Body of pancreas (tissue), 4 donors: ENCODE results near the gene FOXP1. TPM values are rescaled to one million over a fixed set of nuclear protein-coding genes. Genes with fewer than 3 reads are reported as not detected.

ENCODE experiments used
- ATAC-seq: fragments of 150-250 bp; one replicate; pipeline ENCODE4 v1.9.1; 2016
- DNase-seq, 4 donors: peaks; one replicate each; pipeline ENCODE4 v3.0.0-alpha.2; 2019
- H3K27ac ChIP-seq, 4 donors: fragments of 200-600 bp; sonication (generic); 1 replicate in 3 of 4; 2 replicates in 1 of 4; pipeline versions ENCODE4 v1.5.1 to v1.6.1; 2016 to 2019; ENCODE audit warnings: mild to moderate bottlenecking in 1 of 4, mixed read lengths in 1 of 4, moderate library complexity in 1 of 4
- H3K27me3 ChIP-seq, 2 donors: fragments of 200-600 bp; sonication (generic); one replicate each; pipeline ENCODE4 v1.6.0; 2016; ENCODE audit warnings: mild to moderate bottlenecking in 1 of 2
- H3K36me3 ChIP-seq, 2 donors: fragments of 200-600 bp; sonication (generic); replicated peaks in 1 of 2; 2 replicates each; pipeline ENCODE4 v1.5.1; 2016; ENCODE audit warnings: low read depth in 2 of 2; ENCODE audit not compliant: insufficient read depth in 1 of 2
- H3K4me1 ChIP-seq: fragments of 200-600 bp; sonication (generic); one replicate; pipeline ENCODE4 v1.6.0; 2016
- H3K4me3 ChIP-seq, 2 donors: fragments of 200-600 bp; sonication (generic); 1 replicate in 1 of 2; 2 replicates in 1 of 2; pipeline ENCODE4 v1.5.1; 2016 to 2019
- H3K9me3 ChIP-seq, 3 donors: fragments of 200-600 bp; sonication (generic); 1 replicate in 2 of 3; 2 replicates in 1 of 3; pipeline ENCODE4 v1.5.1; 2016
- POLR2A ChIP-seq, 3 donors: fragments of 450-650 bp; IDR thresholded peaks; one replicate each; pipeline ENCODE4 v1.6.1; 2016; ENCODE audit warnings: antibody characterized with exemption in 3 of 3, mild to moderate bottlenecking in 2 of 3
- WGBS, 2 donors: methylation state at CpG; one replicate each; pipeline ENCODE4 v1.1.5; 2017; 5-methylcytosine and 5-hydroxymethylcytosine counted together
- intact Hi-C: fragments of 100-400 bp; cut with DNase I; formaldehyde crosslinking; loops from one replicate; pipeline ENCODE4 v1.15.1; 2023
- total RNA-seq, 2 donors: library from RNA; depleted of rRNA; stranded (reverse); fragments of >200 nt; gene quantifications; one replicate each; pipeline ENCODE4 v1.1.0, GENCODE V29; 2016
- TF ChIP-seq, protein P1 (sequence below), 7 experiments: fragments of 450-650 bp in 4 of 7; fragments of 200-600 bp in 3 of 7; sonication (generic) in 3 of 7; IDR thresholded peaks; one replicate each; pipeline ENCODE4 v1.5.1; 2016 to 2019; ENCODE audit warnings: antibody characterized with exemption in 7 of 7

Gene FOXP1
- total RNA-seq, 2 donors from 2014 or later: 85.7 to 86.1 TPM

DNA sequence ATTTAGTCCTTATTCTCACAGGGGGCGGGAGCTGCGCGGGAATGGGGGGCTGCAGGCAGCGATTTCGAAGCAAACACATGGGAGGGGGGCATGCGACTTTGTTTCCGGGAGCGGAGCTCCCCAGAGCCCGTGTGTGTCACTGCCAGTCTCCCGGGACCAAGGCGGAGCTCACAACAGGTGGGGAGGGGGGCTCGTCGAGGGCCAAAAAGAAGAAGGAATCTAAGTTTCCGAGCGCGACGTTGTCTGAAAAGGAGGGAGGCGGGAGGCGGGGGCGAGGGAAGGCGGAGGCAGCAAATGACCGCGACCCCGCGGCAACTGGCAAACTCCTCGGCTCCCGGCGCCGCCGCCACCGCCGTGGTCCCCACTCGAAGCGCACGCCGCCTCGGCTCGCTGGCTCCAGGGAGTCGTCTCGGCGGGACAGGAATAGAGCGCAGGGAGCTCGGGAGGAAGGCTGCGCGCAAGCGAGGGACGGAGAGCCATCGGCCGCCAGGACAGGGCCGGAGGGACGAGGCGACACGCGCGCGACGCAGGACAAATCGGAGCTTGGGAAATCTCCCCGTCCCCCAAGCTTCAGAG, 1.4 kb downstream of the FOXP1 start:
- peak; percentile 52 to 70 (median 64) for DNase-seq
- TF ChIP-seq POLR2A (IDR thresholded peaks at IDR 0.05): peak; percentile 10 to 65 (median 60)
- TF ChIP-seq, protein P1, sequence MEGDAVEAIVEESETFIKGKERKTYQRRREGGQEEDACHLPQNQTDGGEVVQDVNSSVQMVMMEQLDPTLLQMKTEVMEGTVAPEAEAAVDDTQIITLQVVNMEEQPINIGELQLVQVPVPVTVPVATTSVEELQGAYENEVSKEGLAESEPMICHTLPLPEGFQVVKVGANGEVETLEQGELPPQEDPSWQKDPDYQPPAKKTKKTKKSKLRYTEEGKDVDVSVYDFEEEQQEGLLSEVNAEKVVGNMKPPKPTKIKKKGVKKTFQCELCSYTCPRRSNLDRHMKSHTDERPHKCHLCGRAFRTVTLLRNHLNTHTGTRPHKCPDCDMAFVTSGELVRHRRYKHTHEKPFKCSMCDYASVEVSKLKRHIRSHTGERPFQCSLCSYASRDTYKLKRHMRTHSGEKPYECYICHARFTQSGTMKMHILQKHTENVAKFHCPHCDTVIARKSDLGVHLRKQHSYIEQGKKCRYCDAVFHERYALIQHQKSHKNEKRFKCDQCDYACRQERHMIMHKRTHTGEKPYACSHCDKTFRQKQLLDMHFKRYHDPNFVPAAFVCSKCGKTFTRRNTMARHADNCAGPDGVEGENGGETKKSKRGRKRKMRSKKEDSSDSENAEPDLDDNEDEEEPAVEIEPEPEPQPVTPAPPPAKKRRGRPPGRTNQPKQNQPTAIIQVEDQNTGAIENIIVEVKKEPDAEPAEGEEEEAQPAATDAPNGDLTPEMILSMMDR (IDR thresholded peaks at IDR 0.05): no peak
- WGBS, 2 donors: 0 to 1% methylated on average over 23 to 57 of the region's 59 CpGs
- Histone ChIP-seq H3K27ac (peak overlapping the region; percentile 89 to 100 (median 97)), H3K9me3 (no peaks in the 10 kb centered on the region), H3K4me1 (peaks cover 56% of the 10 kb centered on the region), H3K36me3 (no peaks in the 10 kb centered on the region), H3K27me3 (no peaks in the 10 kb centered on the region), H3K4me3 (peak overlapping the region; percentile 49 to 60)
- ATAC-seq: peak; percentile 10
- intact Hi-C loops: no loop called here

DNA sequence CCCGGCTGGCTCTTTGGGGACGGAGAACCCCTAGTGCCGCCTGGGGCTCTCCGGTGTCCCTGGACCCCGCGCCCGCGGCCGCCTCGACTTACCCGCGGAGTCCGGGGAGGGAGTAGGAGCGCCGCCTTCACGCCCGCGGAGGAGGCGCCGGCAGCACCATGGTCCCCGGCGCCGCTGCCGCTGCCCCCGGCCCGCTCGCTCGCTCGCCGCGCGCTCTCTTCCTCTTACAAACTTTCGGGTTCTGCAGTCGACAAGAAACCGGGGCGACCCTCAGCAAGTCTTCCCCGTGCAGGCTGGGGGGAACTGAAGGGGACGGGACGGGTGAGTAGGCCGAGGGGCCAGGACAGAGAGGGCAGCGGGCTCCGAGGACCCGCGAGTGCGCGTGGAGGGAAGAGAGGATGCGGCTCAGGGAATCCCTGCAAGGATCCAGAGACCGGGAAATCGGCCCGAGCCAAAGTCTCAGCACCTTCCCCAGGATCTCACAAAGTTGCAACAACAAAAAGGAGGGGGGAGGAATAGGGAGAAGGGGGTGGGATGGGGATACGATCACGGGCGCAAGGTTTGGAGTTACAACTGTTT, 2.0 kb downstream of the FOXP1 start:
- TF ChIP-seq, protein P1 (IDR thresholded peaks at IDR 0.05): no peak
- no peak for TF ChIP-seq POLR2A (IDR thresholded peaks at IDR 0.05)

DNA sequence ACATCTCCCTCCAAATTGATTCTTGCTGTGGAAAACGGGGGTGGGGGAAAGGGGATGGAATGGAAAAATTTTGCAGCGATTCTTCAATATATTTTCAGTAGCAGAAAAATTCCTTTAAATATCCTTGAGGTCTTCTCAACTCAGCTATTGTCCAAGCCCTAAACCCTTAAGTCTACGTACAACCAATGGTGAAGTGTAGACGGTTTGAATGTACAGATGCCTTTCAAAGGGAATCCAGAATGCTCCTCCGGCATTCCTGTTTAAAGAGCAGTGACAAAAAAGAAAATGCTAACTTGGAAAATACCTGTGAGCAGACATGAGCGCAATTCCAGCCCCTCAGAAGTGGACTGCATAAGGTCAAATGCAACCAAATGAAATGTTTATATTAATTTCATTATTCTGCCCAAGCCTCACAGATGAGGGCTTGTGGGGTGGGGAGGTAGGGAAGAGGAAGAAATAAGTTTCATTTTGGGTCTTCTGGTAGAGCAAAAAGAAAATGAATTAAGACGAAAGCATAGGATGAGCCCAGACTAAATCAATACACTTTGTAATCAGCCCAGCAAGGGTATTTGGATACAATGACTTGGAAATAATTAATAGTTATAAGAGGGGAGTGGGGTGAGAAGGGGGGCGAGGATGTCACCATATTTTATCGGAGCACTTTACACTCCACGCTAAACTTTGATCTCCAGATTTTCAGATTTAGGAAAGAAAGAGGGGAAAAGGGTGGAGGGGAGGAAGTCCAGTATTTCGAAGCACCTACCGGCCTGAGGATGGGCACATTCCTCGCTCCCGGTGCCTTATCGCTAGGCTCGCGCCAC, 2.7 kb downstream of the FOXP1 start:
- DNase-seq: no peak
- H3K4me3 ChIP-seq: peak overlapping the region; percentile 49 to 60
- H3K27ac ChIP-seq: peak overlapping the region; percentile 89 to 100 (median 97)
- no peaks in the 10 kb centered on the region for H3K36me3 ChIP-seq
- 12 to 23% methylated on average over 15 to 17 of the region's 17 CpGs for WGBS, 2 donors
- intact Hi-C loops: no loop called here
- H3K4me1 ChIP-seq: peaks cover 56% of the 10 kb centered on the region
- TF ChIP-seq POLR2A (IDR thresholded peaks at IDR 0.05): no peak
- TF ChIP-seq, protein P1 (IDR thresholded peaks at IDR 0.05): no peak
- H3K9me3 ChIP-seq: no peaks in the 10 kb centered on the region
- no peaks in the 10 kb centered on the region for H3K27me3 ChIP-seq
- no peak for ATAC-seq

More for the DNA sequence above, 2.0 kb downstream of the FOXP1 start:
- intact Hi-C loops: no loop called here
- Histone ChIP-seq H3K36me3 (no peaks in the 10 kb centered on the region), H3K9me3 (no peaks in the 10 kb centered on the region), H3K4me1 (peaks cover 61% of the 10 kb centered on the region), H3K27ac (peak overlapping the region; percentile 89 to 100 (median 97)), H3K27me3 (no peaks in the 10 kb centered on the region), H3K4me3 (peak overlapping the region; percentile 49 to 60)
- ATAC-seq (no peak), DNase-seq (peak; percentile 25 to 52 (median 35))
- WGBS, 2 donors: 0 to 1% methylated on average over 21 to 47 of the region's 53 CpGs

DNA sequence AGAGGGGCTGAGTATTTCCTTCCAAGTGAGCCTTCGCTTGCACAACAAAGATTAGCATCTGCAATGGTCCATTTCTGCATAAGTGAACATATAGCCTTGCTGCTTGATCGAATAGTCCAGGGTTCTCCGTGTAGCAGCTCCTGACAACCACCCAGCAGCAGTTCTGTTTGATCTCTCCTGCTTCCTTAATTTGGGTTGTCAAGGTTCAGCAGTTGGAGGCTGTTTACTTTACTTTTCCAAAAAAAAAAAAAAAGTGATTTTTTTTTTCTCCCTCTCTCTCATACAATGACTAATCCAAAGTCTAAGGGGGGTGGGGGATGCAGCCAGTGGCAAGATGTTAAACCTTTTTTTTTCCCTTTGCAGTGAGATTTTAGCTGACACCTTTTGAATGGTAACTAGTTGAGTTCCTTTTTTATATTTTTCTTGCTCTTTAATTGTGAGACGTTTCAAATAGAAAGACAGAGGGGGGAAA, 3.6 kb downstream of the FOXP1 start:
- ATAC-seq: no peak
- peak overlapping the region; percentile 27 to 100 (median 97) for H3K27ac ChIP-seq

More for the DNA sequence above, 3.6 kb downstream of the FOXP1 start:
- Histone ChIP-seq H3K36me3 (no peaks in the 10 kb centered on the region), H3K4me3 (no peak overlapping the region), H3K27me3 (no peaks in the 10 kb centered on the region), H3K9me3 (no peaks in the 10 kb centered on the region), H3K4me1 (peaks cover 47% of the 10 kb centered on the region)
- intact Hi-C loops: no loop called here
- WGBS, 2 donors: 15 to 16% methylated on average over 4 of the region's 4 CpGs
- TF ChIP-seq, protein P1 (IDR thresholded peaks at IDR 0.05): no peak
- TF ChIP-seq POLR2A (IDR thresholded peaks at IDR 0.05): peak in 2 of 3 donors; percentile 49 to 50
- DNase-seq: peak; percentile 36 to 55 (median 44)
